Tibial artery (tissue), 4 donors: ENCODE measurements around the gene PSMD11.

Source experiments
- DNase-seq, 2 donors: peaks; one replicate each; pipeline ENCODE4 v3.0.0-alpha.2; 2019
- H3K27ac ChIP-seq, 2 donors: fragments of 200-600 bp; sonication (generic) in 1 of 2; 1 replicate in 1 of 2; 2 replicates in 1 of 2; pipeline ENCODE4 v1.5.1; 2018 to 2019; ENCODE audit warnings: mild to moderate bottlenecking in 1 of 2
- H3K27me3 ChIP-seq, 2 donors: fragments of 200-600 bp; sonication (generic) in 1 of 2; one replicate each; pipeline versions ENCODE4 v1.5.1 to v1.6.0; 2016 to 2019
- H3K36me3 ChIP-seq, 3 donors: fragments of 200-600 bp; sonication (generic) in 2 of 3; one replicate each; pipeline ENCODE4 v1.5.1; 2016 to 2019; ENCODE audit warnings: mild to moderate bottlenecking in 2 of 3
- H3K4me1 ChIP-seq, 4 donors: fragments of 200-600 bp; sonication (generic) in 2 of 4; 1 replicate in 3 of 4; 2 replicates in 1 of 4; pipeline ENCODE4 v1.5.1; 2016 to 2019
- H3K4me3 ChIP-seq, 2 donors: fragments of 200-600 bp; sonication (generic) in 1 of 2; 1 replicate in 1 of 2; 2 replicates in 1 of 2; pipeline ENCODE4 v1.5.1; 2018 to 2019; ENCODE audit warnings: mild to moderate bottlenecking in 2 of 2
- H3K9me3 ChIP-seq, 3 donors: fragments of 200-600 bp; sonication (generic) in 1 of 3; one replicate each; pipeline ENCODE4 v1.5.1; 2016 to 2019
- CTCF ChIP-seq, 2 experiments: fragments of 200-600 bp in 1 of 2; fragments of 450-650 bp in 1 of 2; IDR thresholded peaks; one replicate each; pipeline ENCODE4 v1.5.1; 2017 to 2019; ENCODE audit warnings: antibody characterized with exemption in 2 of 2, mild to moderate bottlenecking in 1 of 2, moderate library complexity in 1 of 2
- intact Hi-C: fragments of 100-400 bp; cut with DNase I; formaldehyde crosslinking; loops from one replicate; pipeline ENCODE4 v1.15.0; 2023; ENCODE audit warnings: low total_unique reads

PSMD11 gene

DNA sequence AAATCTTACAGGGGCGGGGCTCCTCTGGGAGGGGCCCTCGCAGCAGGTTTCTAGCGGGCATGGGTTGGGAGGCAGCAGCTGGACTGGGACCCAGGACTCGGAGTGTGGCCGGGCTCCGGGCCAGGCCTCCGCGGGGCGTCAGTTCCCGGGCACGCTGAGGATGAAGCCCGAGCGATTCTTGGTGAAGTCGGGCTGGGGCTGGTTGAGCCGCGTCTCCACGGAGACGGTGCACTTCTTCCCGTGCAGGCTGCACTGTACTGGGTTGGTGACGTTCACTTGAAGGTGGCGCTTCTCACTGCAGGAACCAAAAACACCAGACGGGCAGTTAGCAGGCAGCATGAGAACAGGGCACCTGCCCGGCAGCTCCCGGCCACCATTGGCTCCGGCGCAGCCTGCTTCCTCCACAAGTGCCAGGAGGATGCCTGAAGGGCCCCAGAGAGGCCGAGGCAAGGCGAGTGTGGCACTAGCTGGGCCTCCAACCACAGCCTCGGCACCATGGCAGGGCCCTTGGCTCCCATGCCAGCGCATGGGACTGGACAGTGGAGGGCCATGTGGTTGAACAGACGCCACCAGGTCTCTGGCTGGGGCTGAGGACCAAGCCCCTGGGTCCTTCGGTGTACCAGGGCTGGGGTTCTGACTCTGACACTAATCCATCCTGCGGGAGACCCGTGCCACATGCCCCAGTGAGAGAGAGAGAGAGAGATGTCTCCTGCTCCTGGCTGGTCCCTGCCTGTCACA, 50.5 kb downstream of the PSMD11 start:
- H3K27ac ChIP-seq = peak overlapping the region; percentile 72 to 76
- H3K9me3 ChIP-seq = no peaks in the 10 kb centered on the region
- H3K36me3 ChIP-seq = peaks cover 14 to 33% (median 21%) of the 10 kb centered on the region in 3 donors
- no peaks in the 10 kb centered on the region for H3K27me3 ChIP-seq
- TF ChIP-seq CTCF (IDR thresholded peaks at IDR 0.05) = no peak
- intact Hi-C loops = no loop called here
- peak overlapping the region in 1 of 2 donors; percentile 7 for H3K4me3 ChIP-seq
- H3K4me1 ChIP-seq = peaks cover 0 to 45% (median 30%) of the 10 kb centered on the region in 4 donors
- DNase-seq = peak in 1 of 2 donors; percentile 66

DNA sequence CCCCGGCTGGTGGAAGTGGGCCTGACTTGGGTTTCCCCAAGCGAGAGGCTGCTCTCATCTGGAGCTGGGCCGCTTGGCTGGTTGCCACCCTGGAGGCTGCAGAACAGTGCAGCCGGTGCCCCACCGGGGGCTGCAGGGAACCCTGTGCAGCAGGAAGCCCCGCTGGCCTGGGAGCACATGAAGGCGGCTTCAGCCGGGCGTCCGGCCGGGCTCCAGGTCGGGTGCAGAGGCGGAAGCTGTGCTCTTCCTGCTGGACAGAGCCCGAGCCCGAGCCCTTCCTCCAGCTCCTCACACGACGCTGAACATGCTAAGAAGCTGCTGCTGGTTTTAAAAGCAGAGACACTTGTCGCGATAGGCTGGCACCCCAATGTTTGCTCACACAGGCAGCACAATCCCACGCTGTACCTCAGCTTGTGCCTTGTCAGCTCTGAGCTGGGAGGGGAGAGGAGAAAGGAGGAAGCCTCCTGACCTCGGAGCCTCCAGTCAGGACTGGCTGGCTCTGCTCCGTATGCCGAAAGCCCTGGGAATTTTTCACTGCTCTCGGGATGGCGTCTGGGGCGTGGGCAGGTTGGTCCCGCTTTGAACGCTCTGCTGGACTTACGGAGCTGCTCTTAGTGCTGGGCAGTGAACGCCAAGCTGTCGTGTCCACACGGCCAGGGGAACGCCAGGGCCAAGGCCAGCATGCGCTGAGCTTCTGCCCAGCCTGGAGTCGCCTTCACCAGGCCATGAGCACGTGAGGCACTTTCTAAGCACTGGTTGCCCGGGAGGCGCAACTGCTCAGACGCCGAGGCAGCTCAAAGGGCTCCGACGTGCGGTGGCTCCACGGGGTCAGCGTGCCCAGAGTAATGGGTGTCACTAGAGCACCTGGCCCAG, 51.3 kb downstream of the PSMD11 start:
- peak overlapping the region in 1 of 2 donors; percentile 7 for H3K4me3 ChIP-seq
- H3K27me3 ChIP-seq = no peaks in the 10 kb centered on the region
- H3K36me3 ChIP-seq = peaks cover 14 to 41% (median 21%) of the 10 kb centered on the region in 3 donors
- TF ChIP-seq CTCF (IDR thresholded peaks at IDR 0.05) = no peak
- H3K9me3 ChIP-seq = no peaks in the 10 kb centered on the region
- intact Hi-C loops = no loop called here
- peak in 1 of 2 donors; percentile 76 for DNase-seq
- H3K27ac ChIP-seq = peak overlapping the region; percentile 72 to 76
- peaks cover 0 to 45% (median 30%) of the 10 kb centered on the region in 4 donors for H3K4me1 ChIP-seq

- peak in 1 of 2 donors; percentile 84 for DNase-seq
- H3K36me3 ChIP-seq = peaks cover 14 to 42% (median 27%) of the 10 kb centered on the region in 3 donors
- no peaks in the 10 kb centered on the region for H3K27me3 ChIP-seq
- peak overlapping the region; percentile 72 to 76 for H3K27ac ChIP-seq
- no peak overlapping the region for H3K4me3 ChIP-seq
- intact Hi-C loops = no loop called here
- no peak for TF ChIP-seq CTCF (IDR thresholded peaks at IDR 0.05)
- H3K9me3 ChIP-seq = no peaks in the 10 kb centered on the region
- H3K4me1 ChIP-seq = peaks cover 0 to 45% (median 30%) of the 10 kb centered on the region in 4 donors
Measured at GRCh38 chr17:32496395-32497073, 52.2 kb downstream of the PSMD11 start.

- peaks cover 14 to 40% (median 33%) of the 10 kb centered on the region in 3 donors for H3K36me3 ChIP-seq
- no peaks in the 10 kb centered on the region for H3K9me3 ChIP-seq
- H3K4me1 ChIP-seq = peaks cover 0 to 45% (median 30%) of the 10 kb centered on the region in 4 donors
- DNase-seq = no peak
- H3K27me3 ChIP-seq = no peaks in the 10 kb centered on the region
- no peak for TF ChIP-seq CTCF (IDR thresholded peaks at IDR 0.05)
- intact Hi-C loops = no loop called here
- H3K4me3 ChIP-seq = no peak overlapping the region
- peak overlapping the region; percentile 72 to 76 for H3K27ac ChIP-seq
Measured at GRCh38 chr17:32497431-32498205, 53.3 kb downstream of the PSMD11 start.

- intact Hi-C loops = no loop called here
- peak in 1 of 2 donors; percentile 49 for DNase-seq
- no peak for TF ChIP-seq CTCF (IDR thresholded peaks at IDR 0.05)
- Histone ChIP-seq H3K36me3 (peaks cover 12 to 32% (median 25%) of the 10 kb centered on the region in 3 donors), H3K4me1 (peaks cover 0 to 49% (median 31%) of the 10 kb centered on the region in 4 donors), H3K27me3 (no peaks in the 10 kb centered on the region), H3K9me3 (no peaks in the 10 kb centered on the region), H3K27ac (peak overlapping the region in 1 of 2 donors; percentile 76), H3K4me3 (no peak overlapping the region)
Measured at GRCh38 chr17:32498391-32498790, 54.1 kb downstream of the PSMD11 start.
